BJ (cell line): ENCODE data around the gene IYD. TPM values are rescaled to one million over a fixed set of nuclear protein-coding genes. Genes with fewer than 3 reads are reported as not detected.

Experiments
- CTCF ChIA-PET: fragments of 350-600 bp; formaldehyde crosslinking; extraction: SDS; loops from one replicate; lab custom pipeline; 2021; ENCODE audit warnings: antibody characterized with exemption, inconsistent platforms; lab: Yijun Ruan, JAX
- POLR2A ChIA-PET: fragments of 300-600 bp; sonication (Branson Sonifier 250); formaldehyde crosslinking; extraction: SDS; loops from one replicate; lab custom pipeline; 2021; ENCODE audit warnings: antibody characterized with exemption; lab: Charles Lee
- DNase-seq: peaks from one replicate; pipeline ENCODE4 v3.0.0-alpha.2; 2011; ENCODE audit warnings: low read depth
- H3K27me3 ChIP-seq: 2 replicates; pipeline ENCODE4 v1.6.0; 2011; ENCODE audit warnings: low read length; ENCODE audit not compliant: control insufficient read depth, insufficient read depth
- H3K36me3 ChIP-seq: 2 replicates; pipeline ENCODE4 v1.5.1; 2011; ENCODE audit warnings: low read length; ENCODE audit not compliant: control insufficient read depth, insufficient read depth
- H3K4me3 ChIP-seq: 2 replicates; pipeline ENCODE4 v1.5.1; 2011; ENCODE audit warnings: low read depth, mild to moderate bottlenecking, control low read depth, low read length
- CTCF ChIP-seq: IDR thresholded peaks from 2 replicates; pipeline ENCODE4 v1.5.1; 2011; ENCODE audit warnings: low read depth, mild to moderate bottlenecking, control low read depth, inconsistent platforms, low read length, moderate library complexity; ENCODE audit not compliant: insufficient read depth
- polyA plus RNA-seq: library from polyadenylated mRNA; depleted of rRNA; stranded (reverse); fragments of >200 nt; gene quantifications from 2 replicates; pipeline ENCODE4 v1.2.3, GENCODE V29; 2011

The IYD gene
- polyA plus RNA-seq, 1 experiment = not detected

GRCh38 chr6:150410906-150411305, 42.1 kb downstream of the IYD start:
- ChIA-PET CTCF (interaction anchor here (0.9 to 5.1 kb wide), 5 partner anchors 8 to 409 kb away, joined by 3 to 35 read pairs (median 3); no protein-coding TSS in a partner anchor), POLR2A (no interaction called here)
- Histone ChIP-seq H3K36me3 (no peaks in the 10 kb centered on the region), H3K27me3 (peaks cover 4% of the 10 kb centered on the region), H3K4me3 (no peak overlapping the region)
- no peak for TF ChIP-seq CTCF
- DNase-seq = no peak

DNA sequence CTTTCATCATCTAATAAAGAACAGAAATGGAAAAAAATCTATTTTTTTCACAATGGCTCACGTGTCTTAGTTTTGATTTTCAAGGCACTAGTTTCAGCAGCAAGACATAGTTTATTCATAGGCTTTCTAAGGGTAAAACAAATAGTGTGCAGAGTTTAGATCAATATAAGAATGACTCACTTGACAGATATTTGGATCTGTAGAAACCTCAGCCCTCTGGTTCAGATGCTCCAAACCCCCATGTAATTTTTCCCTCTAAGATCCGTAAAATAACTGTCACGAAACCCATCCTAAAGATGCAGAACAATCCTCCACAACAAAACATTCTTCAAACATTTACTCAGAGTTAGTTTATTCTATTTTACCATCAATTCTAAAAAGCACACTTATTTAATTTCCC, 43.4 kb downstream of the IYD start:
- CTCF ChIA-PET = interaction anchor here (1.7 kb wide), 1 partner anchor 403 kb away, joined by 3 read pairs; no protein-coding TSS in a partner anchor
- H3K27me3 ChIP-seq = peaks cover 7% of the 10 kb centered on the region
- no peak overlapping the region for H3K4me3 ChIP-seq
- no peaks in the 10 kb centered on the region for H3K36me3 ChIP-seq
- no peak for TF ChIP-seq CTCF
- DNase-seq = no peak
- POLR2A ChIA-PET = no interaction called here

- ChIA-PET CTCF (interaction anchor here (1.0 to 1.7 kb wide), 3 partner anchors 18 to 406 kb away, joined by 3 to 5 read pairs (median 3); no protein-coding TSS in a partner anchor), POLR2A (no interaction called here)
- no peak for DNase-seq
- H3K36me3 ChIP-seq = no peaks in the 10 kb centered on the region
- no peak for TF ChIP-seq CTCF
- no peak overlapping the region for H3K4me3 ChIP-seq
- peaks cover 8% of the 10 kb centered on the region for H3K27me3 ChIP-seq
Observed at GRCh38 chr6:150413198-150413597, 44.4 kb downstream of the IYD start.

GRCh38 chr6:150413781-150414281, 45.0 kb downstream of the IYD start:
- no peak for TF ChIP-seq CTCF
- CTCF ChIA-PET = interaction anchor here (1.3 to 2.3 kb wide), 3 partner anchors 19 to 401 kb away, joined by 3 to 11 read pairs (median 5); no protein-coding TSS in a partner anchor

DNA sequence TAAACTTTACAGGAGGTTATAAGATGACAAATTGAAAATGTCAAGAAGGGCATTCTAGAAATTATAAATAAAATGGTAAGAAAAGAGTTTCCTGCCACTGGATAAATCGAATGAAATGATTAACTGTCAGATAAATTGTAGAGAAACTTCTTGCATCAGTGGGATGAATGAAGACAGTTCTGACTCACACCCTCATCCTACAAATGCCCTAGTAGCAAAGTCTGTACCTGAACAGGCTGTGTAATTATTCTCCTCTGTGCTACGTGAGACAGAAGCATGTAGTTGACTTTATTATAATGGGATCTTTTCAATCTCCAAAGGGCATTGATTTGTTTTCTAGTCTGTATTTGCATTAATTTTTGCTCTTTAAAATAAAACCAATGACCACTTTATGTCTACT, 47.3 kb downstream of the IYD start:
- ChIA-PET CTCF (interaction anchor here (0.8 to 6.3 kb wide), 6 partner anchors 22 to 466 kb away, joined by 3 to 135 read pairs (median 5); no protein-coding TSS in a partner anchor), POLR2A (no interaction called here)
- Histone ChIP-seq H3K27me3 (peaks cover 8% of the 10 kb centered on the region), H3K36me3 (no peaks in the 10 kb centered on the region), H3K4me3 (no peak overlapping the region)
- TF ChIP-seq CTCF = no peak
- no peak for DNase-seq

More at GRCh38 chr6:150413781-150414281, 45.0 kb downstream of the IYD start:
- no peak for DNase-seq
- POLR2A ChIA-PET = no interaction called here
- peaks cover 8% of the 10 kb centered on the region for H3K27me3 ChIP-seq
- H3K36me3 ChIP-seq = no peaks in the 10 kb centered on the region
- H3K4me3 ChIP-seq = no peak overlapping the region
